DLD1 (cell line): ENCODE data around the gene DHRS3.

Source experiments
- in situ Hi-C: cut with HindIII; loops from 2 replicates; pipeline ENCODE4 v1.10.0; 2017; ENCODE audit warnings: low sequenced_read_pairs

Gene DHRS3

DNA sequence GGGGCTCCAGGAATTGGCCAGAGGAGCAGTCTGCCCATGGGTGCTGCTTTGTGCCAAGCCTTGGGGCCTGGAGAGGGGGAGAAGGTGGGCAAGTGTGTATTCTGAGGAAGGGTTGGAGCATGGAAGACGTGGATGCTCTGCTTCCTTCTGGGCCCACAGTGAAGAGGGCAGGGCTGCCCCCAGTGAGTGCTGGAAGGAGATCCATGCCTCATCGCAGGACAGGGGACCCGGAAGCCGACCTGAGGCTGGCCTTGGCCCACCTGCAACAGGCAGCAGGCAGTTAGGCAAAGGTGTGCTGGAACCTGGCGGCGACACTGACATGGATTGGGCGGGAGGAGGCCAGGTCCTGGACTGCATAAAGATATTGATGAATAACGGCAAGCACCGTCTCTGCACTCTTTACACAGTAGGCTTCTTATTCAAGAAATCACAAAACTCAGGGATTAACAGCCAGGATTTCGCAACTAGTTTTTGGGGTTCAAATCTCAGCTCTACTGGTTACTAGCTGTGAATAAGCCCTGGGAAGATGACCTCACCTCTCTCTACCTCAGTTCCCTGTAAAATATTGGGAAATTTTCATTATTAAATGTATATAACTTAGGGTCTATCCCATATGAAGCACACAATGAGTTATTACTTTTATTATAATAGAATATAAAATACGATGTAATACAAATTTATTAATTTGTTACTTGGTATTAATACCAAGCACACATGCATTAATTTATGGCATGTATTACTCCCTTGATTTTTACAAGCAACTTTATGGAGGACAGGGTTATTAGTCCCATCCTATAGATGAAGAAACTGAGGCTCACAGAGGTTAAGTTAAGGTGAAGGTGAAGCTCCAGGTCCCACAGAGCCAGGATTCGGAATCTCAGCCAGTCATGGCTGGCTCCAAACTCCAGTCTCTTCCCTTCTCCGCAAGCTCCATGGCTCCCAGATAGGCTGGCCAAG is 62.3 kb downstream of the DHRS3 start:
- in situ Hi-C loops = no loop called here

DNA sequence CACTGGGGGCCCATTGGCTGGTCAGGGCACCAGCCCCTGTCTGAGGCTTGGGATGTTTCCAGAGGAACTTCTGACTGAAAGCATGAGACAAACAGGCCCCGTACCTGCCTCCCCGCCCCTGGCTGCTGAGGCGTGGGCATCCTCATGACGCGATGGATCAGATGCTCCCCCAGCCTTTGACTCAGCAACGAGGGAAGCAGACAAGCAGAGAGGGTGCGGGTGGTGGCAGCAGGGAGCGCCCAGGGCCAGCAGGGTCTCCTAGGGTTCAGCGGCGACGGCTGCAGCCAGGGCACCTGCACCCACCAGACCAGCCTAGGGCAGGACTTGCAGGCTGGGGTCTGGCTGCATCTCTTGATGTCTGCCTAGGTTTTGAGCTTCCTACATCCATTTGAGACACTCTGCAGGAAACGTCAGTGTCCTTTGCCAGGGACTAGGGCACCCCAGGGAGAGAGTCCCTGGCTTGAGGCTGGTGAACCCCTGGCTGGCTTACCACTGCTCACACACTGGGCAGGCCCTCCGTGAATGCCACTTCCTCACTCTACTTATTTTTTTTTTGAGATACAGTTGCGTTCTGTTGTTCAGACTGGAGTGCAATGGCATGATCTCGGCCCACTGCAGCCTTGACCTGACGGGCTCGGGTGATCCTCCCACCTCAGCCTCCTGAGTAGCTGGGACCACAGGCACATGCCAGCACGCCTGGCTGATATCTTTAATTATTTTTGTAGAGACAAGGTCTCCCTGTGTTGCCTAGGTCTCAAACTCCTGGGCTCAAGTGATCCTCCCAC is 63.3 kb downstream of the DHRS3 start:
- in situ Hi-C loops = no loop called here

GRCh38 chr1:12553963-12554362 is 64.0 kb downstream of the DHRS3 start:
- in situ Hi-C loops = no loop called here

GRCh38 chr1:12552951-12553921 is 64.8 kb downstream of the DHRS3 start:
- in situ Hi-C loops = no loop called here

GRCh38 chr1:12552111-12552888 is 65.7 kb downstream of the DHRS3 start:
- in situ Hi-C loops = no loop called here

DNA sequence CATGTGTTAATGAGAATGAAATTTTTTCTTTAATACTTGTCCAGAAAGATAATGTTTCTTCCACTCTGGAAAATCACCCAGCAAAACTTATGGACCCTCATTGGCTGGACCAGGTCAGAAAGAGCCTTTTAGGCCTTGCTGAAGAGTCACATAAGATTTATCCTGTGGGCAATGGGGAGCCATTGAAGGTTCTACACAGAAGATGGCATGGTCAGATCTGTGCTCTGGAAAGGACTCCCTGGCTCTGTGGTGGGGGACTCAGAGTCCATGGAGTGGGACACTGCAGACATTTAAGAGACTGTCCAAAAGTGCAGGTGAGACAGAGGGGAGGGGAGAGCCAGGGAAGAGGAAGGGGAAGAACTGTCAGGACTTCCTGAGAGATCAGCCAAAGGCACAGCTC is 66.4 kb downstream of the DHRS3 start:
- in situ Hi-C loops = no loop called here

DNA sequence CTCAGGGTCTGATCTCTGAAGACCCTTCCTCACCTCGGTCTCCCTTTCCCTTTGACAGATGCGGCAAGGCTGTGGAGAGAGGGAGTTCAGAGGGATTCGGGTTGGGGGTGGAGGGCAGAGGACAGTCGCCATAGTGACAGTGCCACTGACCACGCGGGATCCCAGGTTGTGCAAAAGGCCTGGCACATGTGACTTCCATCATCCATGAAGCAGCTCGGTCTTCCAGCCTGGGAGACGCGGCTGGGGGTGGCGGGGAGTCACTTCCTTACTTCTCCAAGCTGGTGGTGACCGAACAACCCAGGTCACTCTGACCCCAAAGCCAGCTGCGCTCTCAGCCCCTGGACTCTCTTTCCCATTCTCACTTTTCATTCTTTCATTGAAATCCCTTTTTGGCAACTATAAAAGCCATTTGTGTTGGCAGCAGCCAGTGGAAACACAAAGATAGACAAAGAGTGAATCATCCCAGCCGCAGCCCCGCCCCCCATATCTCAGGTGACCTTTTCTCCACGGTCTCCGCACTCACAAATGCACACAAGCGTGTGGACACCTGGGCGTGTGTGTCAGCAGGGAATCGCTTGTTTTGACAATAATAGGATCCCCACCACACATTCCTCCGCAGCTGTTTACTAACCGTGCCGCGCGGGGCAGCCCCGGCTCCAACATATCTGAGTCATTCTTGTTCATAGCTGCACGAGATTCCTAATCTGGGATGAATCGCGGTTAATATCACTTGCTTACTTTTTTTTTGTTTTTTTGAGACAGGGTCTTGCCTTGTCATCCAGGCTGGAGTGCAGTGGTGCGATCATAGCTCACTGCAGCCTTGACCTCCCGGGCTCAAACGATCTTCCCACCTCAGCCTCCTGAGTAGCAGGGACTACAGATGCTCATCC is 68.3 kb downstream of the DHRS3 start:
- in situ Hi-C loops = no loop called here

GRCh38 chr1:12548973-12549459 is 69.0 kb downstream of the DHRS3 start:
- in situ Hi-C loops = no loop called here

DNA sequence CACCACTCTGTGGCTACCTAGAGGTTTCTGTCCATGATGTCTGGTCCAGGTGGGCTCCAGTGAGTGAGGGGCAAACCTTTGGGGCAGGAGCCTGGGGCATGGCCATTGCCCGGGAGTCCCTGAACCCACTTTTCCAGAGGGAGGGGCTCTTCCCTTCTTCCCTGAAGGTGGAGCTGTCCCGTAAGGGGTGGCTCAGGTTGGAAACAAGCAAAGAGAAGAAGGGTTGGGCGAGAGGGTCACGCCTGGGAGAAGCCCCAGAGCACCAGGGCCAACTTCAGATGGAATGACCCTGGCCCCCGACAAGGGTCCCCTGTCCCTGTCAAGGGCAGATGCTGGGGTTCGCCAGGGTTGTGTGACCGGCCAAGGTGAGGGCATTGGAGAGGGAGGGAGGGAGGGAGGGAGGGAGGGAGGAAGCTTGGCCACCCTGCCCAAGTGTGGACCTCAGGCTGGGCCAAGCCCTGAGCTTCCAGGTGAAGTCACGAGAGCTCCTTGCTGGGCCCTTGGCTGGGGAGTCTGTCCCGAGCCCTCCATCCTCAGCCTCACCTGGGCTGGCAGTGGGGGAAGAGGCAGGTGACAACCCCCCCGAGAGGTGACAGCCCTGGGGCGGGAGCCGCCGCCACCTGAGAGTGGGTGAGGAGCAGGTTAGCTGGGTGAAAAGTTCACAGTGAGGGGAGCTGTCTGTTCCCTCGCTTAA is 69.6 kb downstream of the DHRS3 start:
- in situ Hi-C loops = no loop called here

GRCh38 chr1:12547586-12548225 is 70.3 kb downstream of the DHRS3 start:
- in situ Hi-C loops = no loop called here

DNA sequence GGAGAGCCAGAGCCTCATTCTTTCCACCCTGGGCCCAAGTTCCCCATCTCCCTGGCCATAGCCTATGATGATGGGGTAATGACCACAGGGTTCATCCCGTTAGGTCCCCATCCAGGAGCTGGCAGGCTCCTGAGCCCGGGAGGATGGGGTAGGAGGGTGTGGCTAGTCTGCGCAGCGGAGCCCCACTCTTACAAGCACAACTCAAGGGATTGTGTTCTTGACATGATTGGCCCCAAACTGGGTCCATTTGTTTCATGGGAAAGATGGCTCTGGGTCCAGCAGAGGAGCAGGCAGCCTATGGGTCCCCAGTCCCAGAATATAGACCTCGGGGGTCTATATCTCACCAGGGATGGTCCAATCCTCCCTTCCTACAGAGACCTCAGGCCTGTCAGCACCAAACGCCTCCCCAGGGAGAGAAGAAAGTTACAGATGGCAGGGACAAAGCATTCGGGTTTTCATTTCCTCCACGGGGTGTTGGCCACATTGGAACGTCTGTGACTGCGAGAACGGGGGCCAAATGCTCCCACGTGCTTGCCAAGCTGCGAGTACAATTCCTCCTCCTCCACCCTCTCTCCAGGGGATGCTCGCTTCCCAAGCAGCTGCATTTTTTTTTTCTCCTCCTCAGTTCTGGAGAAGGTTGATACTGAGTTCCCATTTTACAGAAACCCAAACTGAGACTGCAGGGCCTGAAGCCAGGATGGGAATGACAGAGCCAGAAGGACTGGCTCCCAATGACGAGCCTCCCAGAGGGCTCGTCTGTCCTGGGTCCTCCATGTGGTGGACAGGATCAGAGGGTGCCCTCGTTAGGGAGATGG is 71.0 kb downstream of the DHRS3 start:
- in situ Hi-C loops = no loop called here

DNA sequence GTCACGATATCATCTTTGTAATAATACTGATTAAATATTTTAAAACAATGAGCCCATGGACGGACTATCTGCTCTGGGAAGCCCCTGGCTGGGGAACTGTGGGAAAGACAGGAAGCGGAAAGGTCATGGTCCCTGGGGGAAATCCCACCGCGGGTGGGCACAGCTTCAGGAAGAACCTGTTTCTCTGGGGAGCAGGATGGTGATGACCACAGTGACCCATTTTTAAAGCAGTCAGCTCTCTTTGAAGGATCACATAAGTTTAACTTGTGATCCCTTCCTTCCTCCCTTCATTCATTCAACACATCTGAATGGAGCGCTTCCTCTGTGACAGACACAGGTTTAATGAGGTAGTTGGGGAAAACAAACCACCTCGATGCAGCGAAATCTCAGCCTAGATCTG is 73.0 kb downstream of the DHRS3 start:
- in situ Hi-C loops = no loop called here

GRCh38 chr1:12544357-12544756 is 73.7 kb downstream of the DHRS3 start:
- in situ Hi-C loops = no loop called here

DNA sequence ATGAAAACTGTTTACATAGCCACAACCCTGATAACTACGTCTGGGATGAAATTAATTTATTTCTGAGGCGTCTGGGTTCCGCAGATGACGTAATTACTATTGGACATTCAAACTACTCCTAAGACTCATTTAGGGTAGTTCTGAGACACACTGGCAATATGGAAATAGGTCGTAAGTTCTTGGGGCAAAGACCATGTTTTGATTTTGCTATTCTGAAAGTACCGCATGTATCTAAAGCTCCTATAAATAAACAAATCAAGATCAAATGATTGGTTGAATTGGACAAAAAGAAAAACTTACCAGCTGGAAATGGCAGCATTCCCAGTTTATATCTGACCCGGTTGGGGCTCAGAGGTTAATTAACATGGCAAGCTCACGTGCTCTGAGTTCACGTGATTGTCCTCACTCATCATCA is 74.3 kb downstream of the DHRS3 start:
- in situ Hi-C loops = no loop called here

DNA sequence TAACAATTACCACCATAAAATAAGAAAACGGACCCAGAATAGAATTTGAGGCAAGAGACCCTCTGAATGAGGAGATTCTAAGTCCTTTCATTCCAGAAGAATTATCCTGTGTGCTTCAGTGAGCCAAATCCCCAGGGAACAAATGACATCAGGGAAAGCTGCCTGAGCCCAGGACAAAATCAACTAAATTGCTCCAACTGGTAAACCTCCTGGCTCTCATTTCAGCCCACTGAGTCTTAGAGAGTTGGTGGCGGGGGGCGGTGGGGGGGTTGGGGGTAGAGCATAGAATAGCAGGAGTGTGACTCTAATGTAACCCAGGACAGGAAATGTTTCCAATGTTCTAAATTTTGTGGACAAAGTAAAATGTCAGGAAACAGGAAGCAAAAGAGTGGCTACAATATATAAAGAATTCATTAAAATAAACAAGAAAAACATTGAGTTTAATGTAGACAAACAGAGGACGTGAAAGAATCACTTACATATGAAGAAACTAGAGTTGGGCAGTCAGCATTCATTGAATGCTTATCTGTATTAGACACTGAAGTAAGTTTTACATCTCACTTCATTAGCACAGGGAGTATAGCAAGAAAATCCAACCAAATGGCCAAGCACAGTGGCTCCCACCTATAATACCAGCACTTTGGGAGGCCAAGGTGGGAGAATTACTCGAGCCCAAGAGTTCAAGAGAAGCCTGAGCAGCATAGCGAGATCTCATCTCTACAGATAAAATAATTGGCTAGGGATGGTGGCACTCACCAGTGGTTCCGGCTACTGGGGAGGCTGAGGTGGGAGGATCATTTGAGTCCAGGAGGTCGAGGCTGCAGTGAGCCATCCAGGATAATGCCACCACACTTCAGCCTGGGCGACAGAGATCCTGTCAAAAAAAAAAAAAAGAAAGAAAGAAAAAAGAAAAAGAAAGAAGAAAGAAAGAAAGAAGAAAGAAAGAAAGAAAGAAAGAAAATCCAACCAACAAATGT is 75.1 kb downstream of the DHRS3 start:
- in situ Hi-C loops = no loop called here

- in situ Hi-C loops = no loop called here
Observed at GRCh38 chr1:12542138-12542465, 75.9 kb downstream of the DHRS3 start.
